ENCODE measurements around the gene PPP1R2C.
A peak's percentile ranks its signal among the peaks of the same experiment; 100 is the strongest.

Gene PPP1R2C

GRCh38 chrX:42804524-42804923, 26.6 kb upstream of the PPP1R2C start:
- H3K4me3 ChIP-seq (ENCODE audit: low read depth, low read length): no peak overlapping the region
- DNase-seq (ENCODE audit: low read depth): no peak
- TF ChIP-seq, protein P1, sequence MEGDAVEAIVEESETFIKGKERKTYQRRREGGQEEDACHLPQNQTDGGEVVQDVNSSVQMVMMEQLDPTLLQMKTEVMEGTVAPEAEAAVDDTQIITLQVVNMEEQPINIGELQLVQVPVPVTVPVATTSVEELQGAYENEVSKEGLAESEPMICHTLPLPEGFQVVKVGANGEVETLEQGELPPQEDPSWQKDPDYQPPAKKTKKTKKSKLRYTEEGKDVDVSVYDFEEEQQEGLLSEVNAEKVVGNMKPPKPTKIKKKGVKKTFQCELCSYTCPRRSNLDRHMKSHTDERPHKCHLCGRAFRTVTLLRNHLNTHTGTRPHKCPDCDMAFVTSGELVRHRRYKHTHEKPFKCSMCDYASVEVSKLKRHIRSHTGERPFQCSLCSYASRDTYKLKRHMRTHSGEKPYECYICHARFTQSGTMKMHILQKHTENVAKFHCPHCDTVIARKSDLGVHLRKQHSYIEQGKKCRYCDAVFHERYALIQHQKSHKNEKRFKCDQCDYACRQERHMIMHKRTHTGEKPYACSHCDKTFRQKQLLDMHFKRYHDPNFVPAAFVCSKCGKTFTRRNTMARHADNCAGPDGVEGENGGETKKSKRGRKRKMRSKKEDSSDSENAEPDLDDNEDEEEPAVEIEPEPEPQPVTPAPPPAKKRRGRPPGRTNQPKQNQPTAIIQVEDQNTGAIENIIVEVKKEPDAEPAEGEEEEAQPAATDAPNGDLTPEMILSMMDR (IDR thresholded peaks at IDR 0.05; ENCODE audit: low read depth, low read length): no peak
- TF ChIP-seq POLR2A (IDR thresholded peaks at IDR 0.05; ENCODE audit: extremely low read depth, insufficient read length) (no peak), MYC (IDR thresholded peaks at IDR 0.05; ENCODE audit: low read depth, low read length) (no peak)
- TF ChIP-seq, protein P2, sequence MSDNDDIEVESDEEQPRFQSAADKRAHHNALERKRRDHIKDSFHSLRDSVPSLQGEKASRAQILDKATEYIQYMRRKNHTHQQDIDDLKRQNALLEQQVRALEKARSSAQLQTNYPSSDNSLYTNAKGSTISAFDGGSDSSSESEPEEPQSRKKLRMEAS (IDR thresholded peaks at IDR 0.05; ENCODE audit: low read depth, low read length): no peak

DNA sequence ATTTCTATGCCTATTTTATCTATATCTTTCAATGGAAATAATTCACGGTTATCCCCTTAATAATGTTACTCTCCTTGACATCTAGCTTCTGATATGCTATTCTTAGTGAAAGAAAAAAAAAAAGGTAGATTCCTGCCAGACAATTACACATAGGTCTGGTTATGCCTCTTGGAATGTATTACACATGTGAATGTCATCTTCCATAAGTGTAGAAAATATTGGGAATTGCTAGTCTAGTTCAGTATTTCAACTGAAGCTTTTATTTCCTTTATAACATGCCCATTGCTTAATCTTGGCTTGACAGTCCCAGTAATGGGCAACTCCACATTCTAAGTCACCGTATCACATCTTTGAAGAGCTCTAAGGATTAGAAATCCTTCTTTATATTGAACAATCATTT, 25.4 kb upstream of the PPP1R2C start:
- TF ChIP-seq POLR2A (IDR thresholded peaks at IDR 0.05; ENCODE audit: extremely low read depth, insufficient read length) (no peak), MYC (IDR thresholded peaks at IDR 0.05; ENCODE audit: low read depth, low read length) (no peak)
- TF ChIP-seq, protein P1 (IDR thresholded peaks at IDR 0.05; ENCODE audit: low read depth, low read length): no peak
- TF ChIP-seq, protein P2 (IDR thresholded peaks at IDR 0.05; ENCODE audit: low read depth, low read length): no peak
- no peak overlapping the region for H3K4me3 ChIP-seq (ENCODE audit: low read depth, low read length)
- no peak for DNase-seq (ENCODE audit: low read depth)

DNA sequence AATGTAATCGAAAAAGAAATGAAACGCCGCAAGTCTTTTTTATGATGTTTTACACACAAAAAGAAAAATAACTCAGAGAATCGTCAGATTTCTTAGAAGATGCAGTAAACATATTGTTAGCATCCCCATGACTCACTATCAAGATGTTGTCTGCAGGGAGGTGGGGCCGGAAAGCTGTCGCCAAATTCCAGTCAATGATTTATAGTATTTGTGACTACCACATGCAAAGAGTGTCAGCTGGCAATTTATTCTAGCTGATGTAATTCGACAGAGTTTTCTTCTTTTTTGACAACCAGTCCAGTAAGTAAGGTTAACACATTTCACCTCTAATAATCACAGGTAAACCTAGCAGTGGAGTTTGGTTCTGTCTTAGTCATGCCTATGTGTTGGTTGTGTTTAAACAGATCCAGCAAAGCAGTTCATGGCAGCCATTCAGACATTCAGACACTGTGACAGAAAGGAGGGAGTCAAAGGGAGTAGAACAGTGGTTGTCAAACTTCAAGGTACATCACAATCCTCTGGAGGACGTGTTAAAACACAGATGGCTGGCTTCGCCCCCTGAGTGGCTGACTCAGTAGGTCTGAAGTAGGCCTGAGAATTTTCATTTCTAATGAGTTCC, 19.8 kb upstream of the PPP1R2C start:
- TF ChIP-seq MYC (IDR thresholded peaks at IDR 0.05; ENCODE audit: low read depth, low read length): no peak
- no peak for DNase-seq (ENCODE audit: low read depth)

DNA sequence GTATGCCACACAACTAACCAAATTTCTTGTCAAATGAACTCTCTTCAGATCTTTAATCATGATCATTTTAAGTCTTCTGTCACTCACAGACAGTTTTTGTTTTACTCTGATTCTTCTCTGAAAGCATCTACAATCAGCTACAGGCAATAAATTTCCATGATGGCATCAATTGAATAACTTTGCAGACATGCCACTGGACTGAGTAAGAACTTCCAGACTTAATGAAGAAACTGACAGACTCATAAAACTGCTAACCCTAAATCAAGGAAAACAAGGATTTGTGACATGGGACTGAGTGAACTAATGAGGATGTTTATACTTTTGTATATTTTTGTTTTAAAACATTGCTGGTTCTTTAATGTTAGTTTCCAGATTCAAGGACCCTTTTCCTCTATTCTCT, 5.5 kb upstream of the PPP1R2C start:
- TF ChIP-seq, protein P2 (IDR thresholded peaks at IDR 0.05; ENCODE audit: low read depth, low read length): no peak
- no peak for TF ChIP-seq POLR2A (IDR thresholded peaks at IDR 0.05; ENCODE audit: extremely low read depth, insufficient read length)
- TF ChIP-seq, protein P1 (IDR thresholded peaks at IDR 0.05; ENCODE audit: low read depth, low read length): no peak
- no peak for TF ChIP-seq MYC (IDR thresholded peaks at IDR 0.05; ENCODE audit: low read depth, low read length)
- no peak overlapping the region for H3K4me3 ChIP-seq (ENCODE audit: low read depth, low read length)
- DNase-seq (ENCODE audit: low read depth): no peak

More for the DNA sequence above, 19.8 kb upstream of the PPP1R2C start:
- H3K4me3 ChIP-seq (ENCODE audit: low read depth, low read length): no peak overlapping the region

DNA sequence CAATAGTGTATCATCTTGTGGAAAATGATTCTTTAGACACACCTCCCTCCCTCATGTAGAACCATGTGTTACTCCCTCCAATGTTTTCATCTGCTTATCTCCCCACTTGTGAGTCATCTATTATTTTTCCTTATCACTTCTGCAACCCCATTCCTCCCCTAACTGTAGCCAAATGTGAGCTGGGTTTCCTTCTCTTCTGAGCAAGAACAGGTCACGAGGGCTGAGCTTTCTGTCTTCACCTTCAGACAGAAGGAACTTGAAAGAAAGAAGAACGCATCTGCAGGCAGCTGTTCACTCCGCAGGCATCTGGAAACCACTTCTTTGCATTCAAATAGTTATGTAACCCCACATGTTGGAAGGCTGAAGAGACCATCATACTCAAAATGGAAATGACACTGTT, 1.8 kb downstream of the PPP1R2C start:
- H3K4me3 ChIP-seq (ENCODE audit: low read depth, low read length): no peak overlapping the region
- DNase-seq (ENCODE audit: low read depth): peak; percentile 36

DNA sequence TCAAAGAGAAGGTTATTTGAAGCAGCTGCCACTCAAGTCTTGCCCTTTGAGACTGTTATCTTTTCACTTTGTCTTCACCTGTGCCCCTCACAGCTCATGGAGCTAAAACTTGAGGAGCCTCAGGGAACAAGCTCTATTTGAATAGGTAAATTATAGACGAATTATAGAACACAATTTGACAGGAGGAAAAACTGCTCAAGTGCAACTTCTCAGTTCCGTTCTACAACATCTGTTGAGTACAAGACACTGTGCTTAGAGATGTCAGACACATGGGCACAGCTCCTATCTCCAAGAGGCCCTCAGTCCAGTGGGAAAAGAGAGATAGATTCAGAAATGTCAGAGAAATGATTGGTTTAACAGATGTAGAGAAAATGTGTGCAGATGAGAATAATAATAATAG, 5.1 kb downstream of the PPP1R2C start:
- H3K4me3 ChIP-seq (ENCODE audit: low read depth, low read length): no peak overlapping the region
- no peak for DNase-seq (ENCODE audit: low read depth)
- TF ChIP-seq POLR2A (IDR thresholded peaks at IDR 0.05; ENCODE audit: extremely low read depth, insufficient read length) (no peak), MYC (IDR thresholded peaks at IDR 0.05; ENCODE audit: low read depth, low read length) (no peak)
- TF ChIP-seq, protein P2 (IDR thresholded peaks at IDR 0.05; ENCODE audit: low read depth, low read length): no peak
- TF ChIP-seq, protein P1 (IDR thresholded peaks at IDR 0.05; ENCODE audit: low read depth, low read length): no peak

More for the DNA sequence above, 1.8 kb downstream of the PPP1R2C start:
- TF ChIP-seq POLR2A (IDR thresholded peaks at IDR 0.05; ENCODE audit: extremely low read depth, insufficient read length) (no peak), MYC (IDR thresholded peaks at IDR 0.05; ENCODE audit: low read depth, low read length) (no peak)
- TF ChIP-seq, protein P1 (IDR thresholded peaks at IDR 0.05; ENCODE audit: low read depth, low read length): no peak
- TF ChIP-seq, protein P2 (IDR thresholded peaks at IDR 0.05; ENCODE audit: low read depth, low read length): no peak

All from NB4 (cell line).